Fibroblast of lung (primary cell): ENCODE results near the gene SORCS2.

Experiments
- CTCF ChIP-seq, 2 donors: IDR thresholded peaks in 1 of 2; conservative IDR thresholded peaks in 1 of 2; 1 replicate in 1 of 2; 2 replicates in 1 of 2; pipeline ENCODE4 v1.5.1; 2011 to 2012; ENCODE audit warnings: low read length in 2 of 2, control low read depth in 1 of 2, inconsistent platforms in 1 of 2, low read depth in 1 of 2, mild to moderate bottlenecking in 1 of 2
- EZH2 ChIP-seq: IDR thresholded peaks from 2 replicates; pipeline ENCODE4 v1.5.1; 2012; ENCODE audit warnings: low read length, control low read depth, mild to moderate bottlenecking; ENCODE audit errors: missing control alignments

- TF ChIP-seq CTCF (conservative IDR thresholded peaks at IDR 0.05 in 1 of 2, IDR thresholded peaks at IDR 0.05 in 1 of 2; ENCODE audit: low read depth in 1 of 2, low read length in 2 of 2) (no peak), EZH2 (no peak)
These were observed 473.0 kb downstream of the SORCS2 start for GRCh38 chr4:7665321-7665720.
